ENCODE results near the gene RFX5.

DNA sequence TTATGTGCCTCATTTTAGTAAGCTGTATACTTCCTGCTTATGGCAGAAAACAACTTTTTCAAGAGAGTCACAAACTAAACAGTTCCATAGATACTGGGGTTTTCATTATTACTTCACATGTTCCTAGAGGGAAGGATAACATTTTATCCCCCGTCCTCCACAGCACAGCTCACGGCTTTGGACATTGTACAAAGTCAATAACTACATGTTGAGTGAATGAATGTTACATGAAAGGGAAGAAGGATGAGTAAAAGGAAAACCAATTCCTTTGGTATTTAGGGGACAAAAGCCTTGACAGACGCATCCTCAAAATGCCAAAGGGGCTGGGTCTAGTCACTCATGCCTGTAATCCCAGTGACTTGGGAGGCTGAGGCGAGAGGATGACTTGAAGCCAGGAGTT lies 34.6 kb downstream of the RFX5 start:
- TF ChIP-seq, protein P1, sequence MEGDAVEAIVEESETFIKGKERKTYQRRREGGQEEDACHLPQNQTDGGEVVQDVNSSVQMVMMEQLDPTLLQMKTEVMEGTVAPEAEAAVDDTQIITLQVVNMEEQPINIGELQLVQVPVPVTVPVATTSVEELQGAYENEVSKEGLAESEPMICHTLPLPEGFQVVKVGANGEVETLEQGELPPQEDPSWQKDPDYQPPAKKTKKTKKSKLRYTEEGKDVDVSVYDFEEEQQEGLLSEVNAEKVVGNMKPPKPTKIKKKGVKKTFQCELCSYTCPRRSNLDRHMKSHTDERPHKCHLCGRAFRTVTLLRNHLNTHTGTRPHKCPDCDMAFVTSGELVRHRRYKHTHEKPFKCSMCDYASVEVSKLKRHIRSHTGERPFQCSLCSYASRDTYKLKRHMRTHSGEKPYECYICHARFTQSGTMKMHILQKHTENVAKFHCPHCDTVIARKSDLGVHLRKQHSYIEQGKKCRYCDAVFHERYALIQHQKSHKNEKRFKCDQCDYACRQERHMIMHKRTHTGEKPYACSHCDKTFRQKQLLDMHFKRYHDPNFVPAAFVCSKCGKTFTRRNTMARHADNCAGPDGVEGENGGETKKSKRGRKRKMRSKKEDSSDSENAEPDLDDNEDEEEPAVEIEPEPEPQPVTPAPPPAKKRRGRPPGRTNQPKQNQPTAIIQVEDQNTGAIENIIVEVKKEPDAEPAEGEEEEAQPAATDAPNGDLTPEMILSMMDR (optimal IDR thresholded peaks at IDR 0.05 in 1 of 3, IDR thresholded peaks at IDR 0.05 in 1 of 3, conservative IDR thresholded peaks at IDR 0.05 in 1 of 3; ENCODE audit: extremely low read depth in 1 of 3, insufficient read depth in 2 of 3, low read length in 3 of 3), result no peak
- TF ChIP-seq EZH2 (IDR thresholded peaks at IDR 0.05; ENCODE audit: low read length), result no peak

All from keratinocyte (primary cell).